HTR-8/SVneo (cell line): ENCODE measurements around the gene SGSM1.

Experiments used
- DNase-seq: peaks from one replicate; pipeline ENCODE4 v3.0.0; 2011; ENCODE audit warnings: low spot score, mixed read lengths; ENCODE audit not compliant: insufficient read length
- FAIRE-seq: peaks from 2 replicates; lab custom pipeline; 2011; peaks lifted over from hg19 to GRCh38; lab: Jason Lieb, UNC

The SGSM1 gene

GRCh38 chr22:24947881-24948280, 141.9 kb downstream of the SGSM1 start:
- no peak for DNase-seq
- no peak for FAIRE-seq

DNA sequence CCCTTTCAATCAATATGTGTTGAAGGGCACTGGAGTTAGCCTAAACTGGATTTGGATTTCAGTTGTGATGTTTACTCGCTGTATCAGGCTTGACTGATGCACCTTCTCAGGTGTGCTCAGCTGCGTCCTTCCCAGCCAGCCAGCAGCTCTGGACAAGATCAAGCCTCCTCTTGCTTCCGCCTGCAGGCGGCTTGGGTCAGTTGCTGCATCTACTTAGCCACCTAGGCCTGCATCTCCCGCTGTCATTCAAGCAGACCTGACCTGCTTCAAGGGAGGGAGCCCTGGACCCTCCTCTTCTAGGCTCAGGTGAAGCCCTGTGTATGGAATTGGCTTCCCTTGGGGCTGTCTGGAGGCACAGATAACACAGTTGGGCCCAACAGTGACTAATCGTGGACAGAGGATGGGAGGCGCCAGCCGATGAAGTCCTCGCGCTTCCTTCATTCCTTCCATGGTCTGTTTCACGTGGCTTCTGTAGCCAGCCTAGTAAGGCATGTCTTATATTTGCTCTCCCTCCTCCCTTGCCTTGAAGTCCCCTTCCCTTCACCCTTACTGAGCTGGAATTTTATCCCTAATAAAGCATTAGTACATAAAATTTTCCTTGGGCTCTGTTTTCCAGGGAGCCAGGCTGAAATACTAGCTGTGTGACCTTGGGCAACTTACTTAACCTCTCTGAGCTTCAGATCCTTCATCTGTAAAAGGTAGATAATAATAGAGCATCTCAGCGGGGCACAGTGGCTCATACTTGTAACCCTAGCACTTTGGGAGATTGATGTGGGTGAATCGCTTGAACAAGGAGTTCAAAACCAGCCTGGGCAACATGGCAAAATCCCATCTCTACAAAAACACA, 142.6 kb downstream of the SGSM1 start:
- DNase-seq (no peak), FAIRE-seq (no peak)

GRCh38 chr22:24950272-24950902, 144.4 kb downstream of the SGSM1 start:
- FAIRE-seq (no peak), DNase-seq (no peak)

DNA sequence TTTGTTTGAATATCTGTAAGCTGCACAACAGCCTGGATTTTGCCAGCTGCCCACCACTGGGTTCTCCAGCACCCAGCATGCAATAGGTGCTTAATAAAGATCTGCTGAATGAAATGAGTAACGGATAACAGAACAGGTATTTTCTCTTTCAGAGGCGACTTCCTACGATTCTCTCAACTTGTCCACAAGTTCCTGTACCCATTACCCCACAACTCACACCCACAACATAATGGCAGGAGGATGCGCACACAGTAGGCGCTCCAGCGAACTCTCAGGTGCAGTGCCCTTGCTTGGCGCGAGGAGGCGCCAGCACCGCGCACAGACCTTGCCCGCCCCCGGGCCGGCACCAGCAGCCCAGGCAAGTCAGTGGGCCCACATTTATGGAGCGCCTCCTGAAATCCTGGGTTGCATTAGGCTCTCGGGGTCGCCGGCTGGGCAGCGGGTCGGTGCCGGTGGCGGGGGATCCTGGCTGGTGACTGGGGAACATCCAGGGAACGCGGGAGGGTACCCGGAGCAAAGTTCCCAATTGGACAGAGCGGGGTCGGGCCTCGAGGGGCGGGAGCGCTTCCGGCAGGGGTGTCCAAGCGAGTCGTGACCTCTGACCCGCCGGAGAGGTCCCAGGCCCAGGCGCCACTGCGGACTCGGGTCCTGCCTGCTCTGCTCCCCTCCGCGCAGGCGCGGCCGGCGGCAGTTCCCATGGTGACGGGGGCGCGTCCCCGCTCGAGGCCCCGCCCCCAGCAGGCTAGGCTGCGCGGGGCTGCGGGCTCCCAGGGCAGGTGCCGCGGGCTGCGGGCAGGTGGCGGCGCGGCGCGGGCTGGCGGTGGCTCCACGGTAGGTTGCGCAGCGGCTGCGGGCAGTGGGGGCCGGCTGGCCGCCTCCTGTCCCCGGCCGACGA, 146.2 kb downstream of the SGSM1 start, which contains the start of gene KIAA1671:
TSS of gene KIAA1671 (plus strand) at position 775 of the 895 bp plus-strand sequence. CDS start 75,284 bp downstream, outside the sequence.
- FAIRE-seq (peak; percentile 46), DNase-seq (peak; percentile 83)

- no peak for DNase-seq
- no peak for FAIRE-seq
Observed at GRCh38 chr22:24952837-24953383, 146.9 kb downstream of the SGSM1 start.

GRCh38 chr22:24953384-24954113, 147.5 kb downstream of the SGSM1 start:
- DNase-seq (no peak), FAIRE-seq (no peak)

DNA sequence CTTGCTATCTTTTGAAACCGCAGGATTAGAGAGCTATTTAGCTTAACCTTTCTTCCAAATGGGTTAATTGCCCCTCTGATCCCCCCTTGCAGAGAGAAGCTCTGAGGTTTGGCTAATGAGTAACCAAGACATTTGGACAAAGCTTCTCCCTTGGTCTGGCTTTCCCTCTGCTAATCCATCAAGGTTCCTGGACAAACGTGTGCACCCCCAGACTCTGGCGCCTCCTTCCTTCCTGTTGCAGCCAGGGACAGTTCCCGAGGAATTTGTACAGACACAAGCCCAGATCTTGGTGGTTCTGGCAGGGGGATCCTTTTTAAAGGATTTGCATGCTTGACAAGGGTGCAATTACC, 148.1 kb downstream of the SGSM1 start:
- no peak for FAIRE-seq
- no peak for DNase-seq

DNA sequence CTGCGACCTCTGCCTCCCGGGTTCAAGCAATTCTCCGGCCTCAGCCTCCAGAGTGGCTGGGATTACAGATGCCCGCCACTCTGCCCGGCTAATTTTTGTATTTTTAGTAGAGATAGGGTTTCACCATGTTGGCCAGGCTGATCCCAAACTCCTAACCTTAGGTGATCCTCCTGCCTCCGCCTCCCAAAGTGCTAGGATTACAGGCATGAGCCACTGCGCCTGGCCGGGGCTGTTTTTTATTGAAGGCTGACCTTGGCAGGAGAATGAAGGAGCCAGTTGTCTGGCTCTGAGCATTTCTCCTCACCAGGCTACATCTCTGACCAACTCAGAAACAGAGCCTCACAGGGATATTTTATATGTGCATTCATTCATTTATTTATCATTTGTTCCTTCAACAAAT, 148.8 kb downstream of the SGSM1 start:
- DNase-seq: no peak
- FAIRE-seq: no peak

GRCh38 chr22:24957043-24957442, 151.0 kb downstream of the SGSM1 start:
- no peak for DNase-seq
- FAIRE-seq: no peak

DNA sequence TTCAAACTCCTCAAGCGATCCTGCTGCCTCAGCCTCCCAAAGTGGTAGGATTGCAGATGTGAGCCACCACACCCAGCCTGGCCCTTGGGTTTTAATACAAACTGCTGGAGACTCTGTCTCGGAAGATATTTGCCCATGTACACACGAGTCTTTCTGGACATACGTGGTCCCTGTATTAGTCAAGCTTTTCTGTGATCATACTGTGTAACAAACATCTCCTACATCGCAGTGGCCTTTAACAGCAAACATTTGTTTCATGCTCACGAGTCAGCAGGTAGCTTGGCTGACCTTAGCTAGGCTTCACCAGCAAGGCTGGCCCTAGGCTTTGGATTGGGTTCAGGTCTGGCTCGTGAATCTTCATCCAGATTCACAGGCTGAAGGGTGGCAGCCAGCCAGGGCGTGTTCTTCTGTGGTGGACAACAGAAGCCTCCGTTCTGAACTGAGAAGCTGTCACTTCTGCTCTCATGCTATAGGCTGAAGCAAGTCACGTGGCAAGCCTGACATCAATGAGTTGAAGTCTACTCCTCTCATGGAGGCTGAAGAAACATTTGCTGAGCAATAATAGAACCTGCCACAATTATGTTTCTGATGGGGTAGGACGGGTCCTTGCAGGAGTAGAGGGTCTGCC, 155.3 kb downstream of the SGSM1 start:
- no peak for FAIRE-seq

GRCh38 chr22:24962094-24962493, 156.1 kb downstream of the SGSM1 start:
- DNase-seq (no peak), FAIRE-seq (no peak)

More for the DNA sequence above, 155.3 kb downstream of the SGSM1 start:
- DNase-seq: no peak

GRCh38 chr22:24962835-24963234, 156.8 kb downstream of the SGSM1 start:
- DNase-seq: no peak
- FAIRE-seq: no peak

DNA sequence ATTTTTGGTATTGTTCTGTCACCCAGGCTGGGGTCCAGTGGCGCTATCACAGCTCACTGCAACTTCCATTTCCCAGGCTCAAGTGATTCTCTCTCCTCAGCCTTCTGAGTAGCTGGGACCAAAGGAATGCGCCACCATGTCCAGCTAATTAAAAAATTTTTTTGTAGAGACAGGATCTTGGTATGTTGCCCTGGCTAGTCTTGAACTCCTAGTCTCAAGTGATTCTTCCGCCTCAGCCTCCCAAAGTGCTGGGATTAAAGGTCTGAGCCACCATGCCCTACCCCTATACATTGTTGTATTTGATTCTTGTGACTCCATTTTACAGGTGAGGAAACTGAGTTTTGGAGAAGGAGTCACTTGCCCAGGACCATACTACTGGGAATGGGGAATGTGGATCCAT, 158.4 kb downstream of the SGSM1 start:
- DNase-seq (no peak), FAIRE-seq (no peak)

DNA sequence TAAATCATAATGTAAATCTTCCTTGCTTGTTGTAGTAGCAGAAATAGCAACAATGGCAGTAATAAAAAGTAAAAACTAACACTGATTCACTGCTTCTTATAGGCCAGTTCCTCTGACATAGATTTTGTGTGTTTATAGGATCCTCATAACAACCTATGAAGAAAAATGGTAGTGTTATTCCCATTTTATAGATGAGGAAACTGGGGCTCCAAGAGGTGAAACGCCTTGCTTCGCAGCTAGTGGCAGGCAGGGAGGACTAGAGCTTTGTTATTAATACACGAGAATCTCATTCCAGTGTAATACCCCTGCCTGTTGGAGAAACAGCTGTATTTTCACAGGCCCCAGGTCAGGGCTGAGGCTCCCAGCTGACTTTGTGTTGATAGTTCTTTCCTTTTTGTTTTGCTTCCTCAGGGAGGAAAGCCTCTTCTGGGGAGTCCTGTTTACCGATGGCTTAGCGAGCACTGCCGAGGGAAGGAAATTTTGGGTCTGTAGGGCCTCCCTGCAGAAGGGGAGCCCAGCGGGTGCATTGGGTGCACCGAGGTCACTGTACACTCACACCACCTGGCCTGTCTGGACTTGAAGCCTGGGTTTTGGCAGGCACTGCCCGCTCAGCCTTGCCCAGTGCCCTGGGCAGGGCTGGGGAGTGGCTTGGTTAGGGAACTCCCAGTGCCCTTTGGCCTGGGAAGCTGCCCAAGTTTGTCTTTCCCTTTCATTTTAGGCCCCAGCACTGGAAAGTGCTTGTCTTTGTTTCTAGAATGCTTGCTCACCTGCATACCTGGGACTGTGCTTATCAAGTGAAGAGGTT, 160.0 kb downstream of the SGSM1 start:
- FAIRE-seq (no peak), DNase-seq (no peak)

- no peak for DNase-seq
- FAIRE-seq: no peak
Observed at GRCh38 chr22:24968066-24968561, 162.1 kb downstream of the SGSM1 start.

DNA sequence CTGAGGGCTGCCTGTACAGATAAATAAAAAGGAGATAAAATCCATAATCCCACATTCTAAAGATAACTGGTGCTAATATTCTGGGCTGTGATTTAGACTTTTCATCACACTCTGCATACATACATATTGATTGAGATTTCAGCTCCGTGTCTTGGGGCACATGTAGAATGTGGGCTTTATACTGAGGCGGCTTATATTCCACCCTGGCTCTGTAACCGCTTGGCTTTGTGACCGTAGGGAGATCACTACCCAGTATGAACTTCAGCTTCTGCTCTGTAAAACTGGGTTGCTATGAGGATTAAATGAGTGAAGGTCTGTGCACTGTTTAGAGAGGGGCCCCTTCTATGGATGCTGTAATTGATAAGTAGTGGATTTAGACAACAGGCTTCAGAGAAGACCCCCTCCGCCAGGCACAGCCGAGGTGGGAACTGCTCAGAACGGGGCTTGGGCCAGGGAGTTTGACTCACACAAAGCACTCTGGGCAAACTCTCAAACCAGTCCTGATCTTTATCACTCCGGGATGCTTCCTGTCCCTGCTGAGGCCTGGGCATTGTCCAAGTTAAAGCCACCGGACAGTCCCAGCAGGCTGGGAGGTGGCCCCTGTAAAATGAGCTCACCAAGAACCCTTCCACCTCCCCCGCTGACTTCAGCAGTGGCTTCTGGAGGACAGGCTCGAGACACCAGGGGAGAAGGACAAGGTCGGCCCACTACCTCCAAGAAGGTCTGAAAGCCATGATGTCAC, 163.7 kb downstream of the SGSM1 start:
- no peak for FAIRE-seq

DNA sequence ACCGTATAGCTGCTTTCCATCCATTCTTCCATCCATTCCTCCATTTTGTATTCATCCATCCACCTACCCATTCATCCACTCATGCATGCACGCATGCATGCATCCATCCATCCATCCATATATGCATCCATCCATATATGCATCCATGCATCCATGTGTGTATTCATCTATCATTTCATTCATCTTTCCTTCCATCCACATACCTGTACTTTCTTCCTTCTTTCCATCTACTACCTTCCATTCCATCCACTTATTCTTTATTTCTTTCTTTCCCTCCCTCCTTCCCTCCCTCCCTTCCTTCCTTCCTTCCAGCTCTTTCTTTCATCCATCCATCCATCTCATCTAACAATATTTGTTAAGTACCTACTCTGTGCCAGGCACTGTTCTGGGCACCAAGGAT, 166.4 kb downstream of the SGSM1 start:
- DNase-seq (no peak), FAIRE-seq (no peak)

More for the DNA sequence above, 163.7 kb downstream of the SGSM1 start:
- DNase-seq: no peak

DNA sequence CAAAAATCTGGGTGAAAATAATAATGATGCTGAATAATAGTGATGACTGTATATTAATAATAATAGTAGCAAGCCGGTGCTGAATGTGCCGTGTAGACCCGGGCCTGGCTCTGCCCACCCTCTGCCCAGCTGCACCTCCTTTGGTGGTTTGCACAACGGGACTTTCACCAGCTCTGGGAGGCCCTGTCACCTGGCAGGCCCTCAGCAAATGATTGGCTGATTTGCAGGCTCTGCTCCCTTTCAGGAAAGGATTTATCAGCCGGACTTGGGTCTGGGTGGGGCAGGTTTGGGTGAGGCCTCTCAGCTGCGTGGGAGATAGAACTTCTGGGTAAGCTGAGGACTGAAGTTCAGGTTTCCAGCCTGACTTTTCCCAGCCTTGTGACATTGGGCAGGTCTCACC, 167.9 kb downstream of the SGSM1 start:
- no peak for FAIRE-seq

More for the DNA sequence above, 167.9 kb downstream of the SGSM1 start:
- DNase-seq: no peak
